HepG2 (cell line): ENCODE results near the gene HMBS. TPM values are rescaled to one million over a fixed set of nuclear protein-coding genes. Genes with fewer than 3 reads are reported as not detected.

Experiments used
- ATAC-seq: fragments of 200-7000 bp; cut with Tn5 transposase; 3 replicates; pipeline ENCODE4 v1.9.1; 2020; ENCODE audit warnings: mild to moderate bottlenecking, moderate library complexity
- BruUV-seq: library from RNA; stranded (reverse); fragments of 400-500 nt; replicated peaks from 2 replicates; lab custom pipeline; 2021; lab: Mats Ljungman, UMichigan
- CTCF ChIA-PET: fragments of 300-600 bp; formaldehyde crosslinking; extraction: SDS; loops from one replicate; lab custom pipeline; 2021; ENCODE audit warnings: low total read pairs, inconsistent platforms, low intra/inter-chr PET ratio; lab: Yijun Ruan, JAX
- POLR2A ChIA-PET: fragments of 350-600 bp; sonication (Branson Sonifier 250); formaldehyde crosslinking; loops from one replicate; lab custom pipeline; 2020; ENCODE audit warnings: antibody characterized with exemption, inconsistent platforms; lab: Yijun Ruan, JAX
- DNase-seq: peaks from one replicate; pipeline ENCODE4 v3.0.0-alpha.2; 2015; ENCODE audit warnings: low spot score
- FAIRE-seq: peaks from 3 replicates; lab custom pipeline; 2011; peaks lifted over from hg19 to GRCh38; lab: Jason Lieb, UNC
- H2AFZ ChIP-seq: one replicate; pipeline ENCODE4 v1.6.1; 2011; ENCODE audit warnings: low read length, inconsistent platforms
- H3K27ac ChIP-seq: fragments of 300-600 bp; 3 replicates; pipeline ENCODE4 v1.8.0; 2011; ENCODE audit warnings: mixed run types, mild to moderate bottlenecking, mixed read lengths, low read length, inconsistent platforms; ENCODE audit not compliant: insufficient read depth; ENCODE audit errors: extremely low read length
- H3K27me3 ChIP-seq, 2 experiments: fragments of 200-600 bp in 1 of 2; 2 replicates in 1 of 2; 3 replicates in 1 of 2; pipeline versions ENCODE4 v1.6.0 to v1.8.0; 2011; ENCODE audit warnings: low read length in 2 of 2, mild to moderate bottlenecking in 2 of 2, moderate library complexity in 2 of 2, inconsistent platforms in 1 of 2; ENCODE audit not compliant: insufficient read depth in 2 of 2, control insufficient read depth in 1 of 2
- H3K36me3 ChIP-seq, 2 experiments: fragments of 200-600 bp in 1 of 2; replicated peaks in 1 of 2; 2 replicates in 1 of 2; 3 replicates in 1 of 2; pipeline versions ENCODE4 v1.5.1 to v1.8.0; 2011; ENCODE audit warnings: low read length in 2 of 2, inconsistent platforms in 1 of 2; ENCODE audit not compliant: insufficient read depth in 2 of 2, control insufficient read depth in 1 of 2
- H3K4me1 ChIP-seq: 2 replicates; pipeline ENCODE4 v1.5.1; 2012; ENCODE audit warnings: low read length, inconsistent platforms; ENCODE audit not compliant: insufficient read depth
- H3K4me2 ChIP-seq: 2 replicates; pipeline ENCODE4 v1.6.0; 2011; ENCODE audit warnings: low read depth, low read length, inconsistent platforms
- H3K4me3 ChIP-seq, 3 experiments: fragments of 200-600 bp in 1 of 3; sonication (generic), shearing (Covaris generic) in 1 of 3; replicated peaks in 1 of 3; 2 replicates each; pipeline ENCODE4 v1.5.1; 2011 to 2016; ENCODE audit warnings: low read length in 3 of 3, inconsistent platforms in 2 of 3, low read depth in 2 of 3, mild to moderate bottlenecking in 2 of 3, control low read depth in 1 of 3, mixed read lengths in 1 of 3; ENCODE audit not compliant: insufficient read depth in 1 of 3
- H3K79me2 ChIP-seq: one replicate; pipeline ENCODE4 v1.6.1; 2011; ENCODE audit warnings: low read length, inconsistent platforms; ENCODE audit not compliant: insufficient read depth
- H3K9ac ChIP-seq: 2 replicates; pipeline ENCODE4 v1.6.0; 2011; ENCODE audit warnings: mild to moderate bottlenecking, low read depth, low read length, inconsistent platforms; ENCODE audit not compliant: insufficient read depth
- H3K9me3 ChIP-seq: 2 replicates; pipeline ENCODE4 v1.5.1; 2012; ENCODE audit warnings: mild to moderate bottlenecking, low read length
- H4K20me1 ChIP-seq: 2 replicates; pipeline ENCODE4 v1.6.0; 2011; ENCODE audit warnings: inconsistent platforms, mild to moderate bottlenecking, low read length, moderate library complexity; ENCODE audit not compliant: insufficient read depth
- ADNP ChIP-seq: sonication (generic); formaldehyde crosslinking; IDR thresholded peaks from 2 replicates; pipeline ENCODE4 v1.4.0; 2020; ENCODE audit warnings: missing genetic modification reagents
- AHDC1 ChIP-seq: sonication (generic); formaldehyde crosslinking; IDR thresholded peaks from 2 replicates; pipeline ENCODE4 v1.5.1; 2020; ENCODE audit warnings: mild to moderate bottlenecking, missing genetic modification reagents, borderline replicate concordance
- FOXO4 ChIP-seq: sonication (generic); formaldehyde crosslinking; conservative IDR thresholded peaks from 2 replicates; pipeline ENCODE4 v1.8.1; 2023; ENCODE audit warnings: missing genetic modification reagents
- PATZ1 ChIP-seq: sonication (generic); formaldehyde crosslinking; IDR thresholded peaks from 2 replicates; pipeline ENCODE4 v1.4.0; 2020; ENCODE audit warnings: missing genetic modification reagents
- SNRNP70 ChIP-seq: fragments of 200-400 bp; formaldehyde crosslinking; IDR thresholded peaks from 2 replicates; pipeline ENCODE4 v1.6.1; 2017; ENCODE audit warnings: mild to moderate bottlenecking, low read depth, low read length, moderate library complexity
- ZNF10 ChIP-seq: sonication (generic); formaldehyde crosslinking; IDR thresholded peaks from 2 replicates; pipeline ENCODE4 v1.4.0; 2020; ENCODE audit warnings: mild to moderate bottlenecking, low read depth, missing genetic modification reagents, borderline replicate concordance
- ZNF576 ChIP-seq: sonication (generic); formaldehyde crosslinking; IDR thresholded peaks from 2 replicates; pipeline ENCODE4 v1.4.0; 2020; ENCODE audit warnings: mild to moderate bottlenecking, missing genetic modification reagents
- WGBS: methylation state at CpG from one replicate; pipeline ENCODE4 v1.1.6; 2017; ENCODE audit warnings: low lambda C conversion rate; 5-methylcytosine and 5-hydroxymethylcytosine counted together
- in situ Hi-C: cut with HindIII; loops from 2 replicates; pipeline ENCODE4 v1.10.0; 2017; ENCODE audit warnings: low pct_unique_long_range_greater_than_20kb; ENCODE audit not compliant: extremely low pct_ligation_motif_present
- intact Hi-C: fragments of 100-400 bp; cut with micrococcal nuclease; formaldehyde crosslinking; loops from one replicate; pipeline ENCODE4 v1.10.0; 2022; ENCODE audit not compliant: unreplicated experiment
- polyA plus RNA-seq, 8 experiments: library from polyadenylated mRNA; depleted of rRNA in 3 of 8; stranded (reverse) in 7 of 8; unstranded in 1 of 8; fragments of >200 nt; fragmentation: Illumina TruSeq in 4 of 8; extraction: Trizol in 4 of 8; gene quantifications; 2 replicates each; pipeline versions ENCODE4 v1.2.1 to v1.2.3, GENCODE V29; 2011 to 2016; ENCODE audit warnings: low read depth in 4 of 8, missing spikeins in 1 of 8, mixed read lengths in 1 of 8; ENCODE audit not compliant: insufficient read depth in 1 of 8
- total RNA-seq, 5 experiments: library from RNA; depleted of rRNA; stranded (reverse); fragments of >200 nt; fragmentation: Illumina TruSeq; extraction: Trizol; gene quantifications; 2 replicates each; pipeline ENCODE4 v1.2.3, GENCODE V29; 2016; ENCODE audit warnings: low read depth in 1 of 5

The HMBS gene
- total and polyA plus RNA-seq, 2 of the 13 experiments (the other 11 are each of a cell fraction or from before 2014, with no cell fraction given) = 9.4 to 46.9 TPM

GRCh38 chr11:119046489-119046888 lies 38.2 kb upstream of the HMBS start (continued):
- TF ChIP-seq AHDC1 (CRISPR knock-in tag) (no peak), ZNF576 (CRISPR knock-in tag) (no peak)
- TF ChIP-seq, all 625 proteins: peak for 1

GRCh38 chr11:119047205-119047604 lies 37.5 kb upstream of the HMBS start:
- DNase-seq = no peak
- Histone ChIP-seq H3K36me3 (peaks cover 44 to 54% of the 10 kb centered on the region in 2 experiments), H2AFZ (no peak overlapping the region), H3K9me3 (no peaks in the 10 kb centered on the region), H3K4me3 (no peak overlapping the region), H3K9ac (no peak overlapping the region), H4K20me1 (peaks cover 3% of the 10 kb centered on the region; the same call in 1 of the 2 replicates), H3K27me3 (no peaks in the 10 kb centered on the region; a peak in 1 of 5 replicates), H3K4me2 (no peak overlapping the region), H3K27ac (no peak overlapping the region), H3K4me1 (peaks cover 3% of the 10 kb centered on the region; the same call in 1 of the 2 replicates), H3K79me2 (no peaks in the 10 kb centered on the region)
- no peak for ATAC-seq
- ChIA-PET CTCF (no interaction called here), POLR2A (interaction anchor here (0.6 to 1.3 kb wide), 3 partner anchors 9 to 38 kb away, joined by 3 read pairs; partner anchors contain the start of genes HMBS and TRAPPC4)
- in situ Hi-C loops = no loop called here
- no TSS peak for BruUV-seq
- 98% methylated on average over 6 of the region's 6 CpGs for WGBS
- FAIRE-seq = no peak
- intact Hi-C loops = no loop called here
- TF ChIP-seq ZNF10 (CRISPR knock-in tag) (no peak), FOXO4 (no peak), ADNP (no peak), PATZ1 (CRISPR knock-in tag) (no peak), SNRNP70 (no peak)
